HG03469 (cell line): ENCODE results near the gene IMMP2L.
"Not testable (repeated sequence)": the region's sequence is repeated elsewhere in the genome, so short reads cannot be mapped to it uniquely, and the experiment has no call there.

Experiments
- ATAC-seq: cut with Tn5 transposase; IDR thresholded peaks from one replicate; pipeline ENCODE4 v1.9.1; 2021; ENCODE audit warnings: mild to moderate bottlenecking, moderate library complexity, moderate number of reproducible peaks; ENCODE audit not compliant: unreplicated experiment

The IMMP2L gene

DNA sequence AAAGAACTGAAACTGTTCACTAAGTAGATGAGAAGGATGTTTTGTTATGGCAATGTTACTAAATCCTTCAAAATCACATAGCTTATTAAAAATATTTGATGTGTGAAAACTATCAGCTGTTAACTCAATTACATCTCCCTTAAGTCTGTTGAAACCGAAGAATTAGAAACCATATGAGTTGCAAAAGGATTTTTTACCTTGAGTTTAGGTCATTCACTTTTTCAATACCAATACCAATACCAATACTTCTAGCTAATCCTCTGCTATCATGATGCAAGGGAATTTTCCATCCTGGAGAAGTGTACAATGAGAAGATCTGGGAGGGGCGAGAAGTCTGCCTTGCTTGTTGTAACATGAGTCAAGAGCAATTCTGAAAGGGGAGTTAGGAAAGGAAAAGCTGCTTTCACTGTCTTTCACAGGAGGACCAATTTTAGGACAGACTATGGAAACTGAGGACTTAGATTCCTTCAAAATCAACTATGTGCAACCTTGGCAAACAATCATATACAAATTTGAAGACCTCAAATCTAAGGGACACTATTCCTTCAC is 199.7 kb downstream of the IMMP2L start:
- no peak for ATAC-seq

DNA sequence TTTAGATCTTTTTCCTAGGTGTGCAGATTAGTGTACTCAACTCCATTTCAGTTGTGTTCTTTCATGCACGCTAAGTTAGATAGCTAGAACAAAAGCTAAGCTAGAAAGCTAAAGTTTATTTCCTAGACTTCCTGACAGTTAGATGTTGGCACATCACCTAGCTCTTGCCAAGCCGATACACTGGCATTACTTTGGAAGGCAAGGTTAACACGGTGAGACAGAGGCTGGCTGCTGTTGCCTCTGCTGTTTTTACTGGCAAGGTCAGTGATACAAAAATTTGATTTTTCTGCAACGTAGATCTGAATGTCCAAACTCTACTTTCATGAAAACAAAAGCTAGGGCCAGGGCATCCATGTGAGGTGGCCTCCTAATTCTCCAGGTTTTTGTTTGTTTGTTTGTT is 203.4 kb downstream of the IMMP2L start:
- ATAC-seq, result no peak

DNA sequence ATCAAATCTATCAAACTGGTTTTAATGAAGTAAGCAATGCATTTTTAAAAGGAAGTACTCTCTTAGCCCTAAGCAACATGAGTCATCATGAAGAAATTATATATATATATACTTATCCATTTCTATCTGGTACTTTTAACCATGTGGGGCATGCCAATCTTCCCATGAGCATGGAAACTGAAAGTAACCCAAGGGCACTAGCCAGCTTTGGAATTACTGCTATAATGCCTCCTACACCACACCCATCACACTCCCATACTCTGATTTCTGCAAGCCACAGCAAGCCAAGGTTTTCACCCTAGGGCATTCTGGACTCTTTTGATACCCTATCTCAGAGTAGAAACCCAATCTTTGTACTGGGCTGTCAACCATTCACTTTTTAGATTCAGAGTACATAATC is 204.6 kb downstream of the IMMP2L start:
- ATAC-seq, result no peak

DNA sequence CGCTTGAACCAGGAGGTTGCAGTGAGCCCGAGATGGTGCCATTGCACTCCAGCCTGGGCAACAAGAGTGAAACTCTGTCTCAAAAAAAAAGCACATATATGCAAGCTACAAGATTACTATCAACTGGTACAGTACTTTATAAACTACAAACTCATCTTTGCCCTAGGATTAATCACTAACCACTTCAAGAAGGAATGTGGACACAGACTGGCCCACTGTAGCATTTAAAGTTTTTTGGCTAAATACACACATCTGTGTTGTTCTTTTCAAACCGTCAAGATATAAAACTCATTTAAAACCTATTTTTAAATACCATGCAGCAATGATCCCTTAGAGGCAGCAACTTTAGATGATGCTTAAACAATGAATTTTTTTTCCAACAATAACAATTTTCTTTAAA is 205.4 kb downstream of the IMMP2L start:
- no peak for ATAC-seq

DNA sequence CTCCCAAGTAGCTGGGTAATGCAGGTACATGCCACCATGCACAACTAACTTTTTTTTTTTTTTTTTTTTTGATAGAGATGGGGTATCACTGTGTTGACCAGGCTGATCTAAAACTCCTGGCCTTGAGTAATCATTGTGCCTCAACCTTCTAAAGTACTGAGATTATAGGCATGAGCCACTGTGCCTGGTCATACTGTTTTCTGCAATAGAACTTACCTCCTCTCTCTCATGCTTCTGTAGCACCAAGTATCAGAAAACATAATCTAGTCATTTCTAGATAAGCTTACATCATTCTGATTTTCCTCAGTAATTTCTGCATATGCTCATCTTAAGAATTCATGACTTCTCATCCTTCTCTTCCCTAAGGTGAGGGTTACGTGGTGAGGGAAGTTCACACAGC is 210.0 kb downstream of the IMMP2L start:
- ATAC-seq, result no peak

DNA sequence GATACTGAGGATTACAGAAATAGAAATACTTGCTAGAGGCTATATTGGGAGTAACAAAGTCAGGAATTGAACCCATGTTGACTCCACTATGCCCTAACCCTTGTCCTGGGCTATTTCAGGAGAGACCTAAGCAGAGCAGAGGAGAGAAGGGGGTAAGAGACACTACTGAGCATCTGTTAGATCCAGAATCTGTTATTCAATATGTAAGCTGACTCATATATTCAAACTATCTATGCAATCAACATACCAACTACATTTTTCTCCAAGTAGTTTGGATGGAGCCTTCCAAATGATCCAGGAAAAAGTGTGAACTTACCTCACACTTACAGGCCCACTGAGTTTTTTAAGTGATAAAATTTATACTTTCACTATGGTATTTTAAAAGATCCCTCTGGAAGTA is 216.1 kb downstream of the IMMP2L start:
- no peak for ATAC-seq

DNA sequence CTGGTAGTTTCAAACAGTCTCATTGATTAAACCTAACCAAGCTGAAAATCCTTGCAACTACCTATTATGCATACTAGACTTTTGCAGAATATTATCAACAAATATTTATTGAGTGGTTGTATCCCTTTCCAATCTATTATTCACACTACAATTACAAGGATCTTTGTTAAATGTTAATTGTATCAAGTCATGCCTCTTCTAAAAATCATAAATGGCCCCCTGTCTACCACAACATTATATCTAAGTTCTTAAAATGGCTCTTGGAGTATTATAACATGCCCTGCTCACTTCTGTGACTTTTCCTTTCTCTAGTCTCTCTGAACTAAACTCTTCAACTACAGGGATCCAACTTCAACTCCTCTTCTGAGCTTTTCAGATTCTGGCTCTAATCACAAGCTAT is 219.3 kb downstream of the IMMP2L start:
- no peak for ATAC-seq

DNA sequence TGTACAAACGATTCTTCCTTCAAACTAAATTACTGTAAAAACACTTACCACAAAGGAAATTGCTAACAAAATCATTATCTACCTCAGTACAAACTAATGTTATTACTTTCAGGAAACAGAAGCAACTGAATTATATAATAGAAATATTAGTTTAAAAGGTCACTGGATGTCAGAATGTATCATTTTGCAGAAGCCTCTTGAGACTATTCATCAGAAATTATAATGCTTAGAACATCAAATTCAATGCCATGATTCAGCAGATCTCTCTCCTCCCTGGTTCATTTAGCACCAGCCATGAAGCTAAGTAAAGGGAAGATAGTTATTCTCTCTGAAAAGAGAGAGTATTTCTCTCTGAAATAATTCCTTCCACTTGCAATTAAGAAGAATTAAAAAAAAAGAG is 223.3 kb downstream of the IMMP2L start:
- ATAC-seq, result no peak

DNA sequence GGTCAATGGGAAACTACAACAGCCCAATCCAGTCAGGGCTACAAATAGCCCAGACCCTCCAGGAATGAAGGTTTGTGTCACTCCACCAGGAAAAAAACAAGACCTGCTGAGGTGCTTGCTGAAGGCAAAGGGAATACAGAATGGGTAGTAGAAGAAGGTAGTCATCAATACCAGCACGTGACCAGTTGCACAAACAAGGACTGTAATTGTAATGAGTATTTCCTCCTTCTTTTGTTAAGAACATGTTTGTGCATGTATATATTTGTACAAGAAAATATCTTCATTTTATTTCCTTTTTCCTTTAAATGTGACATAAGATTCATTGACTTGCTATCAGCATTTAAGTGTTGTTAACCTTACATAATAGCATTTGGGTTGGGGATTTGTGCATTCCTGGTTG is 229.3 kb downstream of the IMMP2L start:
- ATAC-seq, result no peak

DNA sequence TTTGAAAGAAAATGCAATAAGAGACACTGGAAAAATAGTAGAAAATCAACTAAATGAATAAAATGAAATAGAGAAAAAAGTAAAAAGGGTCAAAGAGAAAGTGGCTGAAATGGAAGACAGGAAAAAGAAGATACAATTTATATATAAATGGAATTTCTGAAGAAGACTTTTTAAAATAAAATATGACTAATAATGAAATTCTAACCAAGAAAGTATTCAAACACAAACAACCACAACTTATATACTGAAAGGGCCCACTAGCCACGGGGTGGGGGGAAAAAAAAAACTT is 232.1 kb downstream of the IMMP2L start:
- no peak for ATAC-seq

DNA sequence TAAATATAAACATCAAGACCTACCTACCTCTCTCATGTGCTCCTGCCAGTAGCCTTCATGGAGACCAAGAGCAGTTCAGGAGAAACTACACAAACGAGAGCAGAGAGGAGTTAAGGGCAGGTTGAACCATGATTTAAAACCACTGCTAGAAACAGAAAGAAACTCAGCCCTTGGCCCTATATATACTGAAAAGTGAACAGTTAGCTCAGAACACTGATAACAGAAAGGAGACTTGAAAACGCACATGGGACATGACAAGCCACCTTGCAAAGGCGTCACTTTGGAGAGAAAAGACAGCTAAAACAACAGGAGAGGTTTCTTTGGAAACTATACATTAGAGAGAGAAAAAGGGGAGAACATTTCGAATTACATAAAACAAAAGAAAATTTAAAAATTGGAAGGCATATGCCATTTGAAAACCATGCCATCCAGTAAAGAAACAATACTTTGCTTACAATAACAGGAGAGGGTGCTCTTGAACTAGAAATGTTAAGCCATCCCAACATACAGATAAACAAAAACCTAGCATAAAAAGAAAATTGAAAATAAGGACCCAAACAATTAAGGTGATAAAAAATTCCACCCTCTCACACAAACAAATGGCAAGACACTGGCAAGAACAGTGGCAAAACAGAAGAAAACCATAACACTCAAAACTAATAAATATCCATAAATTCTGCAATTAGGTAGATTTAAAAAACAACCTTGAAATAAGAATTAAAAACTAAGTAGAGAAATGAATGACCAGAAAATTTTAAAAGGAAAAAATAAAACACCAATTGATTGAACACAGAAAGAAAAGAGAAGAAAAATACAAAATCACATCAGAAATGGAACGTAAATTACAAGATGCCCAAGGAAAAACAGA is 232.7 kb downstream of the IMMP2L start:
- ATAC-seq, result peak; percentile 57

DNA sequence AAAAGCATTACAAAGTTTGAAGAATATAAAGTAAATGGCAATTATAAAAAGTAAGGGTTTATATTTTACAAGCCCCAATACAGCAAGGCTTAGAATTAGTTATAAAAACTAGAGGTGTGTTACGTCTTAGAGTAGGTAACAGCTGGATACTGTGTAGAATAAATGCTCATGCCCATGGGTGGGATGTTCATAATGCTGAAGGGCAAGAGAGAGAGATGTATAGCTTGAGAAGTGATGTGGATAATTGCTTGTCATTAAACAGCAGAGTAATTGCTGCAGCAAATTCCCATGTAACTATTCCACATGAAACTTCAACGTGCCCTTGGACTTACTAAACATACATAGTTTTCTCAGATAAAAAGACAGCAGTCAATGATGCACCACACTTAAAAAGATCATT is 233.8 kb downstream of the IMMP2L start:
- ATAC-seq, result no peak

DNA sequence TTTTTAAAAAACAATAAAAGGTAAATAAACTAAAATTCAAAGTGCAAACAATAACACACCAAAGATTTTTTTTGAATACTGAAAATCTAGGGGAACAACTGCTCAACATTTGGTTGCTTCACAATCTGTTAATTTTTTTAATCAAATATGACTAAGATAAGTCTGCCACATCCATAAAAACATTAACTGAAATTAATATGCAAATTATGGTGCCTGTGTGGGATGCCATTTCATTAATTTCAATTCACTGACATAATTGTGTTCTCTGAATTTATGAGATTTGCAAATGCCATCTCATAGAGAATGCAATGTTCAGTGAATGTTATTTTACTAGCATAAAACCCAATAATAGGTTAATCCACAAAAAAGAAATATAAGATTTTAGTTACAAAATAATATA is 237.5 kb downstream of the IMMP2L start:
- no peak for ATAC-seq

DNA sequence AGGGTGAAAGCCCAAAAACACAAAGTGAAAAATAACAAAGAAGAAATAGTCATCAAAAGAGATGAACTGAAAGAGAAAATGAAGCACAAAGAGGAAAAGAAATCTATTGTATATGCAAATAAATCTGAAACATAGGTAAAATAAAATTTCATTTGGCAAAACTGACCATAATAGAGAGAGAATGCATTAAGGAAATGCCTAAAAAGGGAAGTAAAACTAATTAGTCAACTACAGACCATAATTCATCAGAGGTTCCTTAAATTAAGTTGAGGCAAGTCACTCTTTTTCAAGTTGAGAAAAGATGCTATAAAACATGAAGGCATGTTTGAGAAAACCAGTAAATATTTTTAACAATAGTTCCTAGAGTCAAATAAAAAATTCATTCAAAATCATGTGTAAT is 238.1 kb downstream of the IMMP2L start:
- ATAC-seq, result peak; percentile 49

DNA sequence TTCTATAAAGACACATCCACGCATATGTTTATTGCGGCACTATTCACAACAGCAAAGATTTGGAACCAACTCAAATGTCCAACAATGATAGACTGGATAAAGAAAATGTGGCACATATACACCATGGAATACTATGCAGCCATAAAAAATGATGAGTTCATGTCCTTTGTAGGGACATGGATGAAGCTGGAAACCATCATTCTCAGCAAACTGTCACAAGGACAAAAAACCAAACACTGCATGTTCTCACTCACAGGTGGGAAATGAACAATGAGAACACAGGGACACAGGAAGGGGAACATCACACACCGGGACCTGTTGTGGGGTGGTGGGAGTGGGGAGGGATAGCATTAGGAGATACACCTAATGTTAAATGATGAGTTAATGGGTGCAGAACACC is 238.6 kb downstream of the IMMP2L start:
- ATAC-seq, result not testable (repeated sequence)

DNA sequence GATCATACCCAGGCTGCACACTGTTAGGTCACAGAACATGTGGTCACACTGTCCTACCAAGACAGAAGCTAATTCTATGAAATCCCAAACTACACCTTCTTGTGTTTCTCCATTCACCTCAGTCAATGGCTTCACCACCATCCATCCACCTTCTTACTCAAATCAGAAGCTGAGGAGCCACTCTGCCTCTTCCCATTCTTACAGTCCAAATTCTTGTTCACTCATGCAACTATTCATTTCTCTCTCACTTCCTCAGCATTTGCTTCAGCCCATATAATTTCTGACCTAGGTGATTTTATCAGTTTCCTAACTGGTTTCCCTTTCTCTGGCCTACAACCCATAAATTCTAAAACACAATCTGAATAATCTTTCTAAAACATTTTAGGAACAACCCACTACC is 242.2 kb downstream of the IMMP2L start:
- ATAC-seq, result peak; percentile 66

DNA sequence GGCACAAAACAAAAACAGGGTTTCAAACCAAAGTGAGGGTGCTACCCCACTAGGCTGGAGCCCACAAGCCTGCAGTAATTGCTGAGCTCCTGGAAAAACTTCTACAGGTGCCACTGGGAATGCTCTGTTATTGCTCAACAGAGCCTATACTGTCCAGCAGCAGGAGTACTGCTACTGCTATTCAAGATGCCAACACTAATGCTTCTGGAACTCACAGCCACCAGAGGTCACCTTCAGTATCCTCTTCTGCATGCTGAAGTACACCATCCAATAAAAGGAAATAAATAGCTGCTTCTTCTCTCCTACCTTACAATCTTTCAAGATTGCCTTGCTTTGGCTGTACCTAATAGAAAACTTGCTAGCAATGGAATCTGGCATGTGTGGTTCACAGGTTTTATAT is 249.3 kb downstream of the IMMP2L start:
- ATAC-seq, result no peak

DNA sequence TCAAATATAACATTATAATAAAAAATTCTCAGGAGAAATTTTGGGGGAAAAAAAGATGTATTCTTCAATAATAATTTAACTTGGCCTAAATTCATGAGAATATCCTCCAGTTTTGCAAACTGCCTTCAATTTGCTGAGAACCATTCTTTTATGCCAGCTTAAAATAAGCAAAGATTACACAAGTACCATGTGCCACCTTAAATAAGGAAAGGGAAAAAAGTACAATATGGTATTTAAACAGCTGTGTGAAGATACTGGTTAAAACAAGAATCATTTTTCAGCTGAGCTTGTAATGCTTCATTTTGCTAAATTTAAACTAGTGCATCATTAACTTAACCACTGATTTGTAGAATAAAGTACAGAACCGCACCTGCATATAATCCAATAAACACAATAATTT is 253.6 kb downstream of the IMMP2L start:
- ATAC-seq, result no peak

DNA sequence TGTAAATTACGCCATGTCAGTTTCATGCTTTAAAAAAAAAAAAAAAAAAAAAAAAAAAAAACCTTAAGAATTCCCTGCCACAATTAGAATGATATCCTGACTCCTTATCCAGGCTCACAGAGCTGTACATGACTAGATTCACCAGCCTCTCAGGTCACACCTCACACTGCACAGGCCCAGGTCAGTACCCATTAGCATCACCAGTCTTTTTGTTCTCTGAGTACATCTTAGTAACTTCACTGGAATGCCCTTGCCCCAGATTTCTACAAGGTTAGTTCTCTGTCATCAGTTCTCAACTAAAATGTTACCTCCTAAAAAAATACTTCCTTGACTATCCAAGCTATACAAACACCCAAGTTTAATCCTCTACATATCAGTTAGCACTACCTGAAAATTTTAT is 260.4 kb downstream of the IMMP2L start:
- no peak for ATAC-seq

DNA sequence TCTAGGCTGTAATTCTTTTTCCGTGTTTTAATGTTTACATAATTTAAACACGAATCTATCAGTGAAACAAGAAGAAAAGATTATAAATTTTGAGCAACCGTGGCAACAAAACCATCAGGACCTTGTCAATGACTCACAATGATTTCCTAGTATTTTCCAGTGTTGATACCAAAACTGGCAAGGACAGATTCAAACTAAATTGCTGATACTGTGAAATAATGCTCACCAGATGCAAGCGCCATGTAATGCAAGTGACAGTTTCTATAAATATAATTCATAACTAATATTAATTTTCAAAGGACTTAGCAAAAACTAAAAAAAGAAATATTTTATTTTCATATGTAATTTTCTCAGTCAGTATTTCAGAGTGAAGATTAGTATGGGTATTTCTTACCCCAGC is 267.8 kb downstream of the IMMP2L start:
- ATAC-seq, result no peak

DNA sequence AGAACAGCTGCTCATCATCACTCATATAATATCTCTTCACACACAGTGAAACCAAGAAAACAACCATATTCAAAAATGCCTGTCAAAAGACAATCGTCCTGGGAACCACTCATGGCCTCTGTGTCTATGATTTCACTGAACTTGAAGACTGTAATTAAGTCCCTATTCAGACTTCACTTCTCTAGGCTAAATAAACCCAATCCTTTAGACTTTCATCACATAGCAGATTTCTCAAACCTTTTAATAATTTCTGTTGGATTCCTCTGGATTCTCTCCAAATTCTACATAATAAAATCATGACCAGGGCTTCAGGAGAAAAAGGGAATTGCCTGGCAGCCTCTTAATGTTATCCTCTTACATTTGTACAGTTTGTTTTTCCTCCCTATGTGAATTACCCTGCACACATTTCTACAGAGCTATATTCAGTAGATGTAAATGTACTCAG is 270.2 kb downstream of the IMMP2L start:
- ATAC-seq, result no peak

DNA sequence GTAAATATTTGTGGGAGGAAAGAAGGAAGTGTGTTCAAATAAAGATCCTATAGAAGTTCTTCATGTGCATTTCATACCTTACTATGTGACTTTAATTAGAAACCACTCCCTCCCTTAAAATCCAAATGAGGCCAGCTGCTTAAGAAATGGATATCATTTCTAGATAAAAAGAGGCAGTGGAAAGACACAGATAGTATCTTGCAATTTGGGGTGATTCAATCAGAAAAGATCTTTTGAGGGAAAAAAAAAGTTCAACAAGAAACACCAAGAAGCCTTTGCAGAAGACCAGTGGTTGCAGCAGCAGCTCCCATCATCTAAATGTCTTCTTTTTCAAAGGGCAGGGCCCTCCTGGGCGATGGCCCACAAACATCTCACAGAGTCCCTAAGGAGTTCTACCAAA is 271.3 kb downstream of the IMMP2L start:
- ATAC-seq, result no peak

DNA sequence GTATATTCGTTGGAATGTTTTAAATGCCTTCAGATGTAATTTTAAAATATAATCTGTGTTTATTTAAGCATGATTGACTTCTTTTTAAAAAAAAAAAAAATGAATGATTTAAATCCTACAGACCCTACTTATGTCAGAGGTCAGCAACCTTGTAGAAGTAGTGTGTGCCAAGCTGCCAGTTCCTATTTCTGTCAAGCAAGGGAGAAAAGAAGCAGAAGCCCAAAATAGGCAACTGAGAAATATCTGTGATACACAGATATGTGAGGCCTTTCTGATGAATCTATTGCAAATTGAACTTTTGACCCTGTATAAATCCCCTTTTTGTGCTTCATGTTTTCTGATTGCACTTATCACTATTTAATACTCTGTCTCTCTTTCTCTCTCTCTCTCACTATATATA is 271.9 kb downstream of the IMMP2L start:
- ATAC-seq, result no peak
